Measurements from ENCODE around the gene RRAGC. TPM values are rescaled to one million over a fixed set of nuclear protein-coding genes. Genes with fewer than 3 reads are reported as not detected.

The RRAGC gene
- total RNA-seq, 4 donors from 2014 or later: 10.0 to 25.0 (median 21.9) TPM

DNA sequence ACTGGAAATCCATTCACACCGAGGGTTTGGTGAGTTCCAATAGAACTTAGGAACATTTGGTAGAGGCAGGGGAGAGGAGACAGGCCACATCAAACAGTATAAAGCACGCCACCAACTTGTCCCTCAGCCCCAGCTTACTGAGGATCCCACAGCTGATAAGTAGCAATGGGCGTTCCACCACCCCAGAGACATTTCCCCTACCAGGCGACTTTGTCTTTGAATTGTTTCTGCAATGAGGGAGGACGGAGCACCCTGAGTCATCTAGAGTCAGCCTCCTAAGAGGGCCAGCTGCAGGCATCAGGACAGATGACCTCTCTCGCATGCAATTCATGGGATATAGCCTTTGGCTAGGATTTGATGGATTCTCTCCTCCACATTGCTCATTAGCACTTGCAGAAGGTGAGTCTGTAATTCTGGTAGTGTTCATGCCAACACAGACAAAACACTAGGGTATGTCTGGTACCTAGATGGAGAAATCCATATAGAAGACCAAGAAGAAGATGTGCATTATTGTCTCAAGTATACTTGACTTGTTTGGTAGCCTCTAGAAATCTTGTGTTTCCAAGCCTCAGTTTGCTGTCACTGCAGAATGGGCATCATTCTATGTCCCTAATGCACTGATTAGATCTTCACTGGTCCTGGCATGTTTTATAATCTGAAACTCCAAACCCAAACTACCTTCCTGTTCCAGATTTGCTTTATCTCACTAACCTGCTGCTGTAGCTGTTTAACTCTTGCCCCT, 69.0 kb downstream of the RRAGC start:
- H3K27me3 ChIP-seq: peaks cover 78% of the 10 kb centered on the region
- H3K27ac ChIP-seq: no peak overlapping the region
- DNase-seq: no peak
- in situ Hi-C loops (cut with MboI; ENCODE audit: low pct_ligation_motif_present in 1 of 4, low pct_unique_long_range_greater_than_20kb in 1 of 4, low sequenced_read_pairs in 3 of 4): no loop called here
- TF ChIP-seq POLR2AphosphoS5 (IDR thresholded peaks at IDR 0.05) (no peak), POLR2A (IDR thresholded peaks at IDR 0.05) (no peak), EP300 (IDR thresholded peaks at IDR 0.05; ENCODE audit: low read depth) (no peak)
- TF ChIP-seq, protein P1, sequence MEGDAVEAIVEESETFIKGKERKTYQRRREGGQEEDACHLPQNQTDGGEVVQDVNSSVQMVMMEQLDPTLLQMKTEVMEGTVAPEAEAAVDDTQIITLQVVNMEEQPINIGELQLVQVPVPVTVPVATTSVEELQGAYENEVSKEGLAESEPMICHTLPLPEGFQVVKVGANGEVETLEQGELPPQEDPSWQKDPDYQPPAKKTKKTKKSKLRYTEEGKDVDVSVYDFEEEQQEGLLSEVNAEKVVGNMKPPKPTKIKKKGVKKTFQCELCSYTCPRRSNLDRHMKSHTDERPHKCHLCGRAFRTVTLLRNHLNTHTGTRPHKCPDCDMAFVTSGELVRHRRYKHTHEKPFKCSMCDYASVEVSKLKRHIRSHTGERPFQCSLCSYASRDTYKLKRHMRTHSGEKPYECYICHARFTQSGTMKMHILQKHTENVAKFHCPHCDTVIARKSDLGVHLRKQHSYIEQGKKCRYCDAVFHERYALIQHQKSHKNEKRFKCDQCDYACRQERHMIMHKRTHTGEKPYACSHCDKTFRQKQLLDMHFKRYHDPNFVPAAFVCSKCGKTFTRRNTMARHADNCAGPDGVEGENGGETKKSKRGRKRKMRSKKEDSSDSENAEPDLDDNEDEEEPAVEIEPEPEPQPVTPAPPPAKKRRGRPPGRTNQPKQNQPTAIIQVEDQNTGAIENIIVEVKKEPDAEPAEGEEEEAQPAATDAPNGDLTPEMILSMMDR (IDR thresholded peaks at IDR 0.05): no peak
- no peak overlapping the region for H3K4me3 ChIP-seq
- 79% methylated on average over 6 of the region's 6 CpGs; no CpG with 5 or more reads in 1 of the 2 donors for WGBS, 2 donors (ENCODE audit: low coverage in 1 of 2)
- H3K4me1 ChIP-seq: no peaks in the 10 kb centered on the region
- intact Hi-C loops (cut with DNase I; ENCODE audit: low total_unique reads): no loop called here
- H3K9me3 ChIP-seq: peaks cover 6 to 12% of the 10 kb centered on the region in 2 donors
- H3K36me3 ChIP-seq: no peaks in the 10 kb centered on the region

DNA sequence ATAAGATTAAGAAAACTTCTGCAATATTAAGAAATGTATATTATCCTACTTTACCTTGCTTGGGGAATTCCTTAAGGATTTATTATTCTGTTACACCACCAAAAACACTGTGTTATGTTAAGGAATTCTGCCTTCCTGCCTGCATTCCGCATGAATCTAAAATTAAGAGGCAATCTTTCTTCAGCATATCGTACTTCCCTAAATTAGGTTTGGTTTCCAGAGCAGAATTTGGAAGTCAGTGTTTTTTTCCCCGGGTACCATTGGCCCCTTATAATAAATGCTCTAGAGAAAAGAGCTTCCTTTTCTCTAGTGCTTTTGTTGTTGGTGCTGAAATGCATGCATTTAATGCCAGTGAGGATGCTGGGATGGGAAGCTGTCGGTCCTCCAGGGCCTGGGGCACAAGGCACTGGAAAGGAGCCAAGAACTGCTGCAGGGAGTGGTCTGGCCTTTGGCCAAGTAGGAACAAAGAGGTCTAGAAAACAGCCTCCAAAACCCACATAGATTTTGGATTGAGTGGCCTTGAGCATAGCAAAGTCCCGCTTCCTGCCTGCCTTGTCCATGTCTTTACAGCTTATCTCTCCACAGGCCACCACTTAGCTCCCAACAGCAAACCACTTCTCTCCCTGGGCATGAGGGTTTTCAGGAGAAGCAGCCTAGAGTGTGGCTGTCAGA, 69.9 kb downstream of the RRAGC start:
- Histone ChIP-seq H3K36me3 (no peaks in the 10 kb centered on the region), H3K27ac (no peak overlapping the region), H3K27me3 (peaks cover 88% of the 10 kb centered on the region), H3K4me1 (no peaks in the 10 kb centered on the region), H3K9me3 (peaks cover 6 to 12% of the 10 kb centered on the region in 2 donors), H3K4me3 (no peak overlapping the region)
- no peak for DNase-seq
- TF ChIP-seq POLR2A (IDR thresholded peaks at IDR 0.05) (no peak), POLR2AphosphoS5 (IDR thresholded peaks at IDR 0.05) (no peak), EP300 (IDR thresholded peaks at IDR 0.05; ENCODE audit: low read depth) (no peak)
- TF ChIP-seq, protein P1 (IDR thresholded peaks at IDR 0.05): no peak
- WGBS, 2 donors (ENCODE audit: low coverage in 1 of 2): 39 to 45% methylated on average over 4 to 5 of the region's 5 CpGs
- intact Hi-C loops (cut with DNase I; ENCODE audit: low total_unique reads) (no loop called here), in situ Hi-C loops (cut with MboI; ENCODE audit: low pct_ligation_motif_present in 1 of 4, low pct_unique_long_range_greater_than_20kb in 1 of 4, low sequenced_read_pairs in 3 of 4) (no loop called here)

DNA sequence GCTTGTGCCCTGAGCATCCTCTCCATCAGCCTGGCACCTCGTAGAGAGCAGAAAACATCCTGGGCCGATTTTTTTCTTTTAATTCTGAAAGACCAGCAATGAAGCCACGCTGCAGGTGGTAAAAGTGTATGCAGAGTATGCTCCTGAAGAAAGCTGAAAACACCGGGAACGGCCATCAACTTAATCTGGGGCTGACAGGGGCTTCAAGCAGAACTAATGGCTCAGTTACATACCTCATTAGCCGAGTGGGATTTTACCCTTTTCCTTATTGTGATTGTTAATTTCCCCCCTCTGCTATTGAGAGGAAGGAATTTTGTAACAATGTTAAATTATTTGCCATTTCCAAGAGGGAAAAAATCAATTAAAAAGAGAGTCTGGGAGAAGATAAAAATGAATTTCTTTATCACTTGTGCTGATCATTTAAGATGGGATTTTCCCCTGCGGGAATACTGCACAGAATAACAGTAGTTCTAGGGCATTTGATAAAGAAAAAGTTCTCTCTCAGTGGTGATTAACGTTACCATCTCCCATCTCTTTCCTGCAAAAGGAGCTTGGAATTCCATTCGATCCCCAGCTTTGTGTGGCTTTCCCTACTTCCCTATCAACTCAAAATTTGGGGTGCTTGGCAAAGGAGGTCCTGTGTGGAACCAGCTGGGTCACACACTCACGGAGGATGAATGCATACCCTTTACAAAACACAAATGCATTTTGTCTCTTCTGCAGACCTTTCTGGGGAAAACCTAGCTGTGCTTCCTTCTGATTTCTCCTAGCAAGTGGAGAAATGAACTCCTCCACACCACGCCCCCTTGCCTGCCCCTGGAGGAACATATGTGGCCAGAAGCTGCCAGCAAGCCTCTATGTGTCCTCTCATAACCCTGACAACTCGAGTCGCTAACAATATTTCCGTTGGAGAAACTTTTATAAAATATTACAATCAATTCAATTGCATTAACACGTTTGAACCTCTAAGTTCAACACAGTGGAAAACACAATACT, 70.9 kb downstream of the RRAGC start:
- in situ Hi-C loops (cut with MboI; ENCODE audit: low pct_ligation_motif_present in 1 of 4, low pct_unique_long_range_greater_than_20kb in 1 of 4, low sequenced_read_pairs in 3 of 4): no loop called here

More for the DNA sequence above, 70.9 kb downstream of the RRAGC start:
- Histone ChIP-seq H3K27me3 (peaks cover 88% of the 10 kb centered on the region), H3K36me3 (no peaks in the 10 kb centered on the region), H3K9me3 (peaks cover 6 to 10% of the 10 kb centered on the region in 2 donors), H3K4me1 (peaks cover 0 to 2% (median 0%) of the 10 kb centered on the region in 4 donors), H3K27ac (no peak overlapping the region), H3K4me3 (no peak overlapping the region)
- DNase-seq: no peak
- intact Hi-C loops (cut with DNase I; ENCODE audit: low total_unique reads): no loop called here
- no peak for TF ChIP-seq EP300 (IDR thresholded peaks at IDR 0.05; ENCODE audit: low read depth)
- TF ChIP-seq, protein P1 (IDR thresholded peaks at IDR 0.05): no peak
- TF ChIP-seq POLR2AphosphoS5 (IDR thresholded peaks at IDR 0.05): no peak
- no peak for TF ChIP-seq POLR2A (IDR thresholded peaks at IDR 0.05)
- 44 to 57% methylated on average over 12 to 15 of the region's 15 CpGs for WGBS, 2 donors (ENCODE audit: low coverage in 1 of 2)

Small RNA genes within 50 kb of the gene (small RNA-seq; reads per million reads assigned to genes)
- 0 reads per million in 4 donors for gene GJA9-MYCBP

Other genes with a start within 250 kb of the RRAGC start
- gene MYCBP, start 13.6 kb upstream of the RRAGC start, total RNA-seq: 10 to 100 TPM in 2 of 4 donors, 1 to 10 TPM in 2; 2.2 to 24.3 (median 16.2) TPM
- gene GJA9, start 21.8 kb upstream of the RRAGC start, total RNA-seq: 1 to 10 TPM in 1 of 4 donors, under 1 TPM in 1, not detected in 2; 0.41 to 1.6 TPM
- 10 to 100 TPM in 3 of 4 donors, 1 to 10 TPM in 1; 3.7 to 22.5 (median 17.6) TPM for gene RHBDL2, start 82.1 kb upstream of the RRAGC start, total RNA-seq
- 10 to 100 TPM; 38.5 to 70.7 (median 48.3) TPM for gene AKIRIN1, start 131.5 kb upstream of the RRAGC start, total RNA-seq
- 100 to 1,000 TPM in 3 of 4 donors, 10 to 100 TPM in 1; 99.9 to 418 (median 312) TPM for gene NDUFS5, start 166.6 kb upstream of the RRAGC start, total RNA-seq